CD14-positive monocyte (primary cell): ENCODE results near the gene PRLR. TPM values are rescaled to one million over a fixed set of nuclear protein-coding genes. Genes with fewer than 3 reads are reported as not detected.
A peak's percentile ranks its signal among the peaks of the same experiment; 100 is the strongest.

Experiments used
- DNase-seq, 3 donors: peaks; one replicate each; pipeline ENCODE4 v3.0.0-alpha.2; 2011 to 2022
- H2AFZ ChIP-seq: 2 replicates; pipeline ENCODE4 v1.6.0; 2012; ENCODE audit warnings: mild to moderate bottlenecking, low read depth, low read length, inconsistent platforms; ENCODE audit not compliant: insufficient read depth, poor library complexity, severe bottlenecking
- H3K27ac ChIP-seq, 2 donors: 1 replicate in 1 of 2; 2 replicates in 1 of 2; pipeline ENCODE4 v1.5.1; 2012 to 2013; ENCODE audit warnings: low read length in 2 of 2, control low read depth in 1 of 2, inconsistent platforms in 1 of 2, low read depth in 1 of 2, mild to moderate bottlenecking in 1 of 2
- H3K27me3 ChIP-seq, 2 donors: one replicate each; pipeline versions ENCODE4 v1.6.0 to v1.6.1; 2011 to 2013; ENCODE audit warnings: low read length in 2 of 2; ENCODE audit not compliant: control insufficient read depth in 2 of 2, insufficient read depth in 2 of 2
- H3K36me3 ChIP-seq, 2 donors: replicated peaks in 1 of 2; 1 replicate in 1 of 2; 2 replicates in 1 of 2; pipeline versions ENCODE4 v1.5.1 to v1.6.1; 2012 to 2013; ENCODE audit warnings: low read length in 2 of 2, control low read depth in 1 of 2, inconsistent platforms in 1 of 2, mild to moderate bottlenecking in 1 of 2; ENCODE audit not compliant: insufficient read depth in 2 of 2, control insufficient read depth in 1 of 2
- H3K4me1 ChIP-seq, 2 donors: 1 replicate in 1 of 2; 2 replicates in 1 of 2; pipeline versions ENCODE4 v1.5.1 to v1.6.1; 2012 to 2013; ENCODE audit warnings: low read length in 2 of 2, control low read depth in 1 of 2, inconsistent platforms in 1 of 2, mild to moderate bottlenecking in 1 of 2, moderate library complexity in 1 of 2; ENCODE audit not compliant: insufficient read depth in 2 of 2, control insufficient read depth in 1 of 2
- H3K4me2 ChIP-seq: replicated peaks from 2 replicates; pipeline ENCODE3; 2012; ENCODE audit warnings: low read length, moderate library complexity, mild to moderate bottlenecking; ENCODE audit not compliant: poor library complexity, severe bottlenecking; ENCODE audit errors: extremely low read depth
- H3K4me3 ChIP-seq, 3 experiments: fragments of 200-600 bp in 1 of 3; sonication (generic) in 1 of 3; replicated peaks in 1 of 3; 1 replicate in 2 of 3; 2 replicates in 1 of 3; pipeline ENCODE4 v1.5.1; 2011 to 2013; ENCODE audit warnings: low read length in 3 of 3, mild to moderate bottlenecking in 3 of 3, control low read depth in 2 of 3, low read depth in 2 of 3, inconsistent platforms in 1 of 3, moderate library complexity in 1 of 3
- H3K79me2 ChIP-seq: 2 replicates; pipeline ENCODE4 v1.6.0; 2012; ENCODE audit warnings: mild to moderate bottlenecking, control low read depth, inconsistent platforms, low read length, moderate library complexity; ENCODE audit not compliant: insufficient read depth
- H3K9ac ChIP-seq: 2 replicates; pipeline ENCODE4 v1.6.0; 2017; ENCODE audit warnings: low read length, mild to moderate bottlenecking; ENCODE audit not compliant: insufficient read depth, poor library complexity, severe bottlenecking
- H3K9me3 ChIP-seq, 2 donors: replicated peaks in 1 of 2; 1 replicate in 1 of 2; 2 replicates in 1 of 2; pipeline versions ENCODE4 v1.5.1 to v1.6.1; 2012 to 2013; ENCODE audit warnings: low read length in 2 of 2, control low read depth in 1 of 2; ENCODE audit not compliant: control insufficient read depth in 1 of 2, insufficient read depth in 1 of 2
- H4K20me1 ChIP-seq: 2 replicates; pipeline ENCODE4 v1.6.0; 2012; ENCODE audit warnings: mild to moderate bottlenecking, low read length, control low read depth, moderate library complexity; ENCODE audit not compliant: insufficient read depth
- H3K27ac Mint-ChIP-seq, 7 donors: one replicate each; pipeline ENCODE4 v1.8.0; 2020; ENCODE audit warnings: mild to moderate bottlenecking in 7 of 7, mixed read lengths in 7 of 7, moderate library complexity in 6 of 7, inconsistent platforms in 2 of 7
- H3K27me3 Mint-ChIP-seq, 3 donors: one replicate each; pipeline ENCODE4 v1.8.0; 2021 to 2022; ENCODE audit warnings: low read depth in 3 of 3, mild to moderate bottlenecking in 3 of 3, mixed read lengths in 3 of 3, moderate library complexity in 3 of 3, inconsistent platforms in 1 of 3
- H3K36me3 Mint-ChIP-seq, 2 donors: one replicate each; pipeline ENCODE4 v1.8.0; 2020; ENCODE audit warnings: mixed read lengths in 2 of 2, inconsistent platforms in 1 of 2, mild to moderate bottlenecking in 1 of 2
- H3K4me1 Mint-ChIP-seq: one replicate; pipeline ENCODE4 v1.8.0; 2020; ENCODE audit warnings: mild to moderate bottlenecking, mixed read lengths
- H3K4me3 Mint-ChIP-seq, 2 donors: one replicate each; pipeline ENCODE4 v1.8.0; 2020; ENCODE audit warnings: mild to moderate bottlenecking in 2 of 2, mixed read lengths in 2 of 2, moderate library complexity in 1 of 2
- H3K9me3 Mint-ChIP-seq, 7 donors: one replicate each; pipeline ENCODE4 v1.8.0; 2020 to 2022; ENCODE audit warnings: mixed read lengths in 7 of 7, mild to moderate bottlenecking in 6 of 7, moderate library complexity in 6 of 7, inconsistent platforms in 2 of 7
- CTCF ChIP-seq: fragments of 200-600 bp; IDR thresholded peaks from one replicate; pipeline ENCODE4 v1.8.0; 2022; ENCODE audit warnings: antibody characterized with exemption, mild to moderate bottlenecking
- WGBS: methylation state at CpG from one replicate; pipeline ENCODE4 v1.1.5; 2013; ENCODE audit warnings: missing lambda C conversion rate; ENCODE audit not compliant: insufficient coverage; 5-methylcytosine and 5-hydroxymethylcytosine counted together
- intact Hi-C, 2 donors: fragments of 100-400 bp; cut with micrococcal nuclease; formaldehyde crosslinking; loops; one replicate each; pipeline versions ENCODE4 v1.15.0 to v1.15.1; 2023
- polyA plus RNA-seq, 3 donors: library from polyadenylated mRNA; depleted of rRNA in 1 of 3; unstranded in 2 of 3; stranded (reverse) in 1 of 3; fragments of 300-500 nt in 2 of 3; fragments of >200 nt in 1 of 3; fragmentation: Illumina TruSeq in 2 of 3; gene quantifications; 1 replicate in 2 of 3; 2 replicates in 1 of 3; pipeline ENCODE4 v1.2.3, GENCODE V29; 2012 to 2021

Gene PRLR
- polyA plus RNA-seq, 3 donors = 0.12 to 1.7 (median 0.88) TPM

- Histone ChIP-seq H3K79me2 (no peaks in the 10 kb centered on the region), H2AFZ (no peak overlapping the region), H3K4me1 (peaks cover 6 to 9% of the 10 kb centered on the region in 2 donors), H3K4me3 (no peak overlapping the region), H3K9me3 (peaks cover 0 to 4% of the 10 kb centered on the region in 2 donors), H3K27ac (no peak overlapping the region), H3K9ac (no peak overlapping the region), H3K36me3 (peaks cover 33 to 77% of the 10 kb centered on the region in 2 donors), H4K20me1 (no peaks in the 10 kb centered on the region), H3K27me3 (no peaks in the 10 kb centered on the region), H3K4me2 (no peak overlapping the region)
- H3K4me3 Mint-ChIP-seq = no peak overlapping the region
- H3K27ac Mint-ChIP-seq = no peak overlapping the region
- WGBS = 67% methylated on average over 1 of the region's 1 CpG
- no peak for DNase-seq
- H3K36me3 Mint-ChIP-seq = peaks cover 56 to 68% of the 10 kb centered on the region in 2 donors
- intact Hi-C loops = no loop called here
- no peaks in the 10 kb centered on the region for H3K27me3 Mint-ChIP-seq
- H3K9me3 Mint-ChIP-seq = peaks cover 0 to 7% (median 3%) of the 10 kb centered on the region in 7 donors
- peaks cover 12% of the 10 kb centered on the region for H3K4me1 Mint-ChIP-seq
- TF ChIP-seq CTCF = no peak
Observed at GRCh38 chr5:35069188-35069587, 161.1 kb downstream of the PRLR start.

- Histone ChIP-seq H4K20me1 (no peaks in the 10 kb centered on the region), H3K27ac (peak overlapping the region in 1 of 2 donors; percentile 29), H3K79me2 (no peaks in the 10 kb centered on the region), H3K4me2 (no peak overlapping the region), H3K27me3 (no peaks in the 10 kb centered on the region), H3K9me3 (no peaks in the 10 kb centered on the region), H3K36me3 (peaks cover 39 to 77% of the 10 kb centered on the region in 2 donors), H3K4me3 (no peak overlapping the region), H2AFZ (no peak overlapping the region), H3K4me1 (peaks cover 6 to 9% of the 10 kb centered on the region in 2 donors), H3K9ac (no peak overlapping the region)
- Mint-ChIP-seq H3K4me3 (no peak overlapping the region), H3K36me3 (peaks cover 60 to 70% of the 10 kb centered on the region in 2 donors), H3K27ac (peak overlapping the region in 2 of 7 donors; percentile 59 to 65), H3K27me3 (no peaks in the 10 kb centered on the region), H3K9me3 (peaks cover 0 to 4% (median 2%) of the 10 kb centered on the region in 7 donors), H3K4me1 (peaks cover 12% of the 10 kb centered on the region)
- no peak for TF ChIP-seq CTCF
- intact Hi-C loops = no loop called here
- WGBS = no CpG with 5 or more reads among the region's 2 CpGs
- DNase-seq = no peak
Observed at GRCh38 chr5:35067985-35068384, 162.3 kb downstream of the PRLR start.
